GM12878 (cell line): ENCODE data around the gene EMILIN2. TPM values are rescaled to one million over a fixed set of nuclear protein-coding genes. Genes with fewer than 3 reads are reported as not detected.
"Not testable (repeated sequence)": the region's sequence is repeated elsewhere in the genome, so short reads cannot be mapped to it uniquely, and the experiment has no call there.

Source experiments
- ATAC-seq: fragments of 200-7000 bp; cut with Tn5 transposase; 3 replicates; pipeline ENCODE4 v1.9.1; 2020; ENCODE audit warnings: mild to moderate bottlenecking, moderate library complexity
- BruUV-seq: library from RNA; stranded (reverse); fragments of 400-500 nt; replicated peaks from 2 replicates; lab custom pipeline; 2021; lab: Mats Ljungman, UMichigan
- CTCF ChIA-PET: fragments of 300-600 bp; sonication (Branson Sonifier 250); formaldehyde crosslinking; extraction: SDS; loops from one replicate; lab custom pipeline; 2021; ENCODE audit warnings: inconsistent platforms; lab: Yijun Ruan, JAX
- POLR2A ChIA-PET: fragments of 350-600 bp; formaldehyde crosslinking; extraction: SDS; loops from one replicate; lab custom pipeline; 2021; ENCODE audit warnings: inconsistent platforms; lab: Charles Lee
- RAD21 ChIA-PET: fragments of 300-600 bp; sonication (Branson Sonifier 250); formaldehyde crosslinking; loops from one replicate; lab custom pipeline; 2023; ENCODE audit warnings: antibody characterized with exemption; ENCODE audit not compliant: unreplicated experiment; lab: Charles Lee
- SMC1A ChIA-PET: fragments of 300-600 bp; sonication (Branson Sonifier 250); formaldehyde crosslinking; loops from one replicate; lab custom pipeline; 2023; ENCODE audit not compliant: unreplicated experiment, uncharacterized antibody; lab: Charles Lee
- DNase-seq: peaks from one replicate; pipeline ENCODE4 v3.0.0-alpha.2; 2011; ENCODE audit warnings: low read depth, low spot score
- FAIRE-seq: peaks from 3 replicates; lab custom pipeline; 2011; peaks lifted over from hg19 to GRCh38; lab: Jason Lieb, UNC
- H2AFZ ChIP-seq: 2 replicates; pipeline ENCODE4 v1.6.0; 2011; ENCODE audit warnings: low read depth, low read length, control low read depth; ENCODE audit not compliant: control insufficient read depth
- H3K27ac ChIP-seq: 2 replicates; pipeline ENCODE4 v1.5.1; 2011; ENCODE audit warnings: control low read depth; ENCODE audit not compliant: control insufficient read depth, insufficient read depth
- H3K27me3 ChIP-seq, 2 experiments: replicated peaks in 1 of 2; 2 replicates each; pipeline versions ENCODE4 v1.6.0 to v1.6.1; 2011; ENCODE audit warnings: low read length in 1 of 2; ENCODE audit not compliant: control insufficient read depth in 2 of 2, insufficient read depth in 2 of 2
- H3K36me3 ChIP-seq, 2 experiments: 2 replicates each; pipeline ENCODE4 v1.5.1; 2011; ENCODE audit warnings: low read length in 1 of 2; ENCODE audit not compliant: control insufficient read depth in 2 of 2, insufficient read depth in 2 of 2
- H3K4me1 ChIP-seq: 2 replicates; pipeline ENCODE4 v1.6.1; 2011; ENCODE audit warnings: mild to moderate bottlenecking, low read length, moderate library complexity, mixed read lengths; ENCODE audit not compliant: control insufficient read depth, insufficient read depth
- H3K4me2 ChIP-seq: 2 replicates; pipeline ENCODE4 v1.6.0; 2011; ENCODE audit warnings: control low read depth; ENCODE audit not compliant: control insufficient read depth, insufficient read depth
- H3K4me3 ChIP-seq: fragments of 200-600 bp; sonication (generic); 2 replicates; pipeline ENCODE4 v1.5.1; 2016
- H3K79me2 ChIP-seq: 2 replicates; pipeline ENCODE4 v1.6.0; 2011; ENCODE audit warnings: low read length; ENCODE audit not compliant: control insufficient read depth, insufficient read depth
- H3K9ac ChIP-seq: 2 replicates; pipeline ENCODE4 v1.8.0; 2011; ENCODE audit warnings: low read length, control low read depth, mixed read lengths; ENCODE audit not compliant: control insufficient read depth, insufficient read depth
- H3K9me3 ChIP-seq: replicated peaks from 3 replicates; pipeline ENCODE4 v1.5.1; 2011; ENCODE audit warnings: mild to moderate bottlenecking, low read length; ENCODE audit not compliant: control insufficient read depth, insufficient read depth
- H4K20me1 ChIP-seq: 2 replicates; pipeline ENCODE4 v1.6.0; 2011; ENCODE audit not compliant: control insufficient read depth, insufficient read depth
- ATF3 ChIP-seq: IDR thresholded peaks from 2 replicates; pipeline ENCODE4 v1.6.1; 2011; ENCODE audit warnings: low read depth, mild to moderate bottlenecking, low read length, moderate library complexity, borderline replicate concordance; ENCODE audit errors: extremely low read depth
- EP300 ChIP-seq, 2 experiments: fragments of 150-350 bp in 1 of 2; IDR thresholded peaks; 2 replicates each; pipeline ENCODE4 v1.6.1; 2011 to 2012; ENCODE audit warnings: low read depth in 2 of 2, low read length in 2 of 2, borderline replicate concordance in 1 of 2, improper control_type of control experiment in 1 of 2, inconsistent platforms in 1 of 2; ENCODE audit not compliant: control insufficient read depth in 1 of 2
- ESRRA ChIP-seq: IDR thresholded peaks from 2 replicates; pipeline ENCODE4 v1.6.1; 2012; ENCODE audit warnings: mild to moderate bottlenecking, low read length, improper control_type of control experiment
- GATAD2B ChIP-seq: fragments of 450-650 bp; conservative IDR thresholded peaks from 2 replicates; pipeline ENCODE4 v1.6.1; 2017; ENCODE audit warnings: low read depth, mild to moderate bottlenecking, moderate library complexity
- NKRF ChIP-seq: fragments of 450-650 bp; conservative IDR thresholded peaks from 2 replicates; pipeline ENCODE4 v1.6.1; 2017; ENCODE audit warnings: mild to moderate bottlenecking, moderate library complexity
- NR2C1 ChIP-seq: fragments of 450-650 bp; IDR thresholded peaks from 2 replicates; pipeline ENCODE4 v1.6.1; 2017; ENCODE audit warnings: antibody characterized with exemption, mild to moderate bottlenecking, moderate library complexity
- NRF1 ChIP-seq: conservative IDR thresholded peaks from 2 replicates; pipeline ENCODE4 v1.6.1; 2011; ENCODE audit warnings: mild to moderate bottlenecking, low read depth, low read length, improper control_type of control experiment
- ZNF24 ChIP-seq: fragments of 450-650 bp; IDR thresholded peaks from 2 replicates; pipeline ENCODE4 v1.6.1; 2017; ENCODE audit warnings: antibody characterized with exemption, mild to moderate bottlenecking
- WGBS: methylation state at CpG from one replicate; pipeline ENCODE4 v1.1.6; 2016; ENCODE audit warnings: low lambda C conversion rate; ENCODE audit not compliant: insufficient replicate concordance, insufficient coverage; ENCODE audit errors: missing lambda C conversion rate; 5-methylcytosine and 5-hydroxymethylcytosine counted together
- in situ Hi-C: fragments of 300-500 bp; cut with MboI; formaldehyde crosslinking; loops from 9 replicates; pipeline ENCODE4 v1.14.3; 2018; ENCODE audit warnings: mixed read lengths
- intact Hi-C: fragments of 100-400 bp; cut with micrococcal nuclease; formaldehyde crosslinking; loops from one replicate; pipeline ENCODE4 v1.14.2; 2022; ENCODE audit not compliant: unreplicated experiment
- polyA plus RNA-seq, 11 experiments: library from polyadenylated mRNA; depleted of rRNA in 4 of 11; unstranded in 6 of 11; stranded (reverse) in 5 of 11; fragments of >200 nt; fragmentation: Nextera tagmentation in 4 of 11; fragmentation: Illumina TruSeq in 1 of 11; extraction: Ambion mirVana in 4 of 11; extraction: Trizol in 1 of 11; gene quantifications; 1 replicate in 1 of 11; 2 replicates in 10 of 11; pipeline versions ENCODE4 v1.2.1 to v1.2.3, GENCODE V29; 2011 to 2016; ENCODE audit warnings: inconsistent platforms in 2 of 11, missing spikeins in 2 of 11, low read depth in 1 of 11
- total RNA-seq, 4 experiments: library from RNA; depleted of rRNA in 3 of 4; stranded (reverse); fragments of >200 nt in 3 of 4; fragmentation: Illumina TruSeq in 1 of 4; extraction: Trizol in 1 of 4; gene quantifications; 2 replicates each; pipeline versions ENCODE4 v1.2.1 to v1.2.3, GENCODE V29; 2013 to 2021
- TF ChIP-seq, protein P1 (sequence below): IDR thresholded peaks from 2 replicates; pipeline ENCODE4 v1.6.1; 2012; ENCODE audit warnings: mild to moderate bottlenecking, low read depth, low read length

The EMILIN2 gene
- total and polyA plus RNA-seq, 10 of the 15 experiments (the other 5 are each of a cell fraction or from before 2014, with no cell fraction given): 0.58 to 18.4 (median 5.9) TPM

GRCh38 chr18:2826581-2826980 lies 20.2 kb upstream of the EMILIN2 start (continued):
- TF ChIP-seq NKRF: no peak
- TF ChIP-seq NRF1: no peak
- TF ChIP-seq ATF3: no peak
- TF ChIP-seq GATAD2B: no peak
- TF ChIP-seq ZNF24: no peak

DNA sequence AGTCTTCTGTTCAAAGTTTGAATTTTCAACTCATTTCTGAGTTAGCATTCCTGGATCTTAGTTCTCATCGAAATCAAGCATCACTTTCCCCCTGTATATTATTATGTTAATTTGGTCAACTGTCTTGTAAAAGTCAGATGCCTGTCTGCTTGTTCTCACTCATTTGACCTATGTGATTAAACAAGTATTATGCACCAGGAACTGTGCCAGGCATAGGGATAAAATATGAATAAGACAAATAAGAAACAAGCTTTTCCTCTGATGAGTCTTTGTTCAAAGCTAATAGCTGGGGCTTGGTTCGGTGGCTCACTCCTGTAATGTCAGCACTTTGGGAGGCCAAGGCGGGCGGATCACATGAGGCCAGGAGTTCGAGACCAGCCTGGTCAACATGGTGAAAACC lies 19.7 kb upstream of the EMILIN2 start:
- TF ChIP-seq ESRRA: no peak
- TF ChIP-seq, protein P1, sequence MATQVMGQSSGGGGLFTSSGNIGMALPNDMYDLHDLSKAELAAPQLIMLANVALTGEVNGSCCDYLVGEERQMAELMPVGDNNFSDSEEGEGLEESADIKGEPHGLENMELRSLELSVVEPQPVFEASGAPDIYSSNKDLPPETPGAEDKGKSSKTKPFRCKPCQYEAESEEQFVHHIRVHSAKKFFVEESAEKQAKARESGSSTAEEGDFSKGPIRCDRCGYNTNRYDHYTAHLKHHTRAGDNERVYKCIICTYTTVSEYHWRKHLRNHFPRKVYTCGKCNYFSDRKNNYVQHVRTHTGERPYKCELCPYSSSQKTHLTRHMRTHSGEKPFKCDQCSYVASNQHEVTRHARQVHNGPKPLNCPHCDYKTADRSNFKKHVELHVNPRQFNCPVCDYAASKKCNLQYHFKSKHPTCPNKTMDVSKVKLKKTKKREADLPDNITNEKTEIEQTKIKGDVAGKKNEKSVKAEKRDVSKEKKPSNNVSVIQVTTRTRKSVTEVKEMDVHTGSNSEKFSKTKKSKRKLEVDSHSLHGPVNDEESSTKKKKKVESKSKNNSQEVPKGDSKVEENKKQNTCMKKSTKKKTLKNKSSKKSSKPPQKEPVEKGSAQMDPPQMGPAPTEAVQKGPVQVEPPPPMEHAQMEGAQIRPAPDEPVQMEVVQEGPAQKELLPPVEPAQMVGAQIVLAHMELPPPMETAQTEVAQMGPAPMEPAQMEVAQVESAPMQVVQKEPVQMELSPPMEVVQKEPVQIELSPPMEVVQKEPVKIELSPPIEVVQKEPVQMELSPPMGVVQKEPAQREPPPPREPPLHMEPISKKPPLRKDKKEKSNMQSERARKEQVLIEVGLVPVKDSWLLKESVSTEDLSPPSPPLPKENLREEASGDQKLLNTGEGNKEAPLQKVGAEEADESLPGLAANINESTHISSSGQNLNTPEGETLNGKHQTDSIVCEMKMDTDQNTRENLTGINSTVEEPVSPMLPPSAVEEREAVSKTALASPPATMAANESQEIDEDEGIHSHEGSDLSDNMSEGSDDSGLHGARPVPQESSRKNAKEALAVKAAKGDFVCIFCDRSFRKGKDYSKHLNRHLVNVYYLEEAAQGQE: no peak
- TF ChIP-seq NR2C1: no peak
- no peak for TF ChIP-seq EP300 (IDR thresholded peaks at IDR 0.05; ENCODE audit: borderline replicate concordance in 1 of 2, control insufficient read depth in 1 of 2, low read depth in 2 of 2, low read length in 2 of 2)
- TF ChIP-seq, all 136 proteins: peak for 0
- Histone ChIP-seq H3K36me3 (no peaks in the 10 kb centered on the region), H3K27ac (no peak overlapping the region), H3K9me3 (no peaks in the 10 kb centered on the region), H3K27me3 (no peaks in the 10 kb centered on the region), H3K4me1 (no peaks in the 10 kb centered on the region), H3K4me3 (no peak overlapping the region), H3K79me2 (no peaks in the 10 kb centered on the region), H2AFZ (no peak overlapping the region), H3K9ac (no peak overlapping the region), H4K20me1 (no peaks in the 10 kb centered on the region), H3K4me2 (no peak overlapping the region)
- no TSS peak for BruUV-seq
- ChIA-PET POLR2A (no interaction called here), RAD21 (no interaction called here), SMC1A (interaction anchor here (0.6 kb wide), 1 partner anchor 730 kb away, joined by 4 read pairs; no protein-coding TSS in a partner anchor), CTCF (no interaction called here)
- 68% methylated on average over 5 of the region's 5 CpGs for WGBS
- intact Hi-C loops: no loop called here
- no peak for ATAC-seq
- no peak for DNase-seq
- in situ Hi-C loops: no loop called here
- FAIRE-seq: no peak

GRCh38 chr18:2836118-2836517 lies 10.7 kb upstream of the EMILIN2 start:
- SMC1A ChIA-PET, FAIRE-seq, POLR2A ChIA-PET: not testable (repeated sequence)

More at GRCh38 chr18:2836118-2836517, 10.7 kb upstream of the EMILIN2 start:
- H3K9me3 ChIP-seq, H3K4me3 ChIP-seq, CTCF ChIA-PET, H3K27ac ChIP-seq, H3K9ac ChIP-seq, ATAC-seq, RAD21 ChIA-PET, in situ Hi-C loops, H3K4me2 ChIP-seq, H2AFZ ChIP-seq, DNase-seq, H3K27me3 ChIP-seq, H3K79me2 ChIP-seq, intact Hi-C loops, H4K20me1 ChIP-seq, H3K4me1 ChIP-seq, BruUV-seq, H3K36me3 ChIP-seq: not testable (repeated sequence)
- 47% methylated on average over 3 of the region's 3 CpGs for WGBS
